K562 (cell line): ENCODE results near the gene IFI30. TPM values are rescaled to one million over a fixed set of nuclear protein-coding genes. Genes with fewer than 3 reads are reported as not detected.

Experiments
- ARHGAP35 ChIP-seq: fragments of 450-650 bp; IDR thresholded peaks from 2 replicates; pipeline ENCODE4 v1.6.1; 2018; ENCODE audit not compliant: partially characterized antibody
- CBX1 ChIP-seq: sonication (generic); IDR thresholded peaks from 2 replicates; pipeline ENCODE4 v1.6.1; 2016; ENCODE audit warnings: antibody characterized with exemption, low read depth, mild to moderate bottlenecking
- CREM ChIP-seq: IDR thresholded peaks from 2 replicates; pipeline ENCODE4 v1.6.1; 2014; ENCODE audit warnings: antibody characterized with exemption, low read depth
- CXXC5 ChIP-seq: fragments of 250-450 bp; sonication (Bioruptor Pico); IDR thresholded peaks from 2 replicates; pipeline ENCODE4 v1.8.0; 2022; ENCODE audit warnings: inconsistent platforms, mild to moderate bottlenecking, moderate library complexity
- DDX20 ChIP-seq: fragments of 450-650 bp; IDR thresholded peaks from 2 replicates; pipeline ENCODE4 v1.6.1; 2016; ENCODE audit warnings: missing genetic modification characterization, low read depth, mild to moderate bottlenecking, missing compliant biosample characterization, moderate library complexity
- GTF2E2 ChIP-seq: fragments of 200-800 bp; sonication (Bioruptor generic); IDR thresholded peaks from 2 replicates; pipeline ENCODE4 v1.6.1; 2016; ENCODE audit warnings: missing genetic modification characterization, missing compliant biosample characterization
- HCFC1 ChIP-seq: IDR thresholded peaks from 2 replicates; pipeline ENCODE4 v1.6.1; 2012; ENCODE audit warnings: low read depth, low read length, improper control_type of control experiment
- MAZ ChIP-seq, 2 experiments: fragments of 450-650 bp in 1 of 2; sonication (generic) in 1 of 2; formaldehyde crosslinking; IDR thresholded peaks in 1 of 2; conservative IDR thresholded peaks in 1 of 2; 2 replicates each; pipeline versions ENCODE4 v1.4.0 to v1.5.0; 2020; ENCODE audit warnings: mild to moderate bottlenecking in 1 of 2, missing genetic modification reagents in 1 of 2
- MBD2 ChIP-seq: sonication (generic); IDR thresholded peaks from 2 replicates; pipeline ENCODE4 v1.6.1; 2016; ENCODE audit warnings: low read depth, borderline replicate concordance
- PHTF2 ChIP-seq: fragments of 250-450 bp; sonication (Bioruptor Pico); IDR thresholded peaks from 2 replicates; pipeline ENCODE4 v1.5.0; 2021; ENCODE audit warnings: mild to moderate bottlenecking
- POLR2G ChIP-seq: fragments of 200-400 bp; formaldehyde crosslinking; IDR thresholded peaks from 2 replicates; pipeline ENCODE4 v1.6.1; 2017; ENCODE audit warnings: low read depth, mild to moderate bottlenecking, antibody characterized with exemption, low read length, moderate library complexity
- PRDM10 ChIP-seq: fragments of 450-650 bp; IDR thresholded peaks from 2 replicates; pipeline ENCODE4 v1.6.1; 2018; ENCODE audit not compliant: partially characterized antibody
- SOX6 ChIP-seq: fragments of 450-650 bp; IDR thresholded peaks from 2 replicates; pipeline ENCODE4 v1.6.1; 2014; ENCODE audit warnings: mild to moderate bottlenecking
- SREBF2 ChIP-seq: sonication (generic); formaldehyde crosslinking; IDR thresholded peaks from 2 replicates; pipeline ENCODE4 v1.4.0; 2020; ENCODE audit warnings: mild to moderate bottlenecking, missing genetic modification reagents
- ZNF224 ChIP-seq: sonication (generic); formaldehyde crosslinking; IDR thresholded peaks from 2 replicates; pipeline ENCODE4 v1.8.0; 2022; ENCODE audit warnings: mild to moderate bottlenecking, missing genetic modification reagents
- ZNF384 ChIP-seq: IDR thresholded peaks from 2 replicates; pipeline ENCODE4 v1.6.1; 2012; ENCODE audit warnings: low read depth, low read length, improper control_type of control experiment
- polyA plus RNA-seq, 8 experiments: library from polyadenylated mRNA; depleted of rRNA in 4 of 8; stranded (reverse) in 5 of 8; unstranded in 3 of 8; fragments of >200 nt; fragmentation: Nextera tagmentation in 2 of 8; fragmentation: Illumina TruSeq in 1 of 8; extraction: Ambion mirVana in 2 of 8; extraction: Trizol in 1 of 8; gene quantifications; 2 replicates each; pipeline versions ENCODE4 v1.2.1 to v1.2.3, GENCODE V29; 2011 to 2014; ENCODE audit warnings: inconsistent platforms in 1 of 8, missing spikeins in 1 of 8
- total RNA-seq, 7 experiments: library from RNA; depleted of rRNA in 6 of 7; stranded (reverse); fragments of >200 nt in 6 of 7; fragmentation: Illumina TruSeq in 2 of 7; extraction: Trizol in 2 of 7; gene quantifications; 2 replicates each; pipeline versions ENCODE4 v1.2.1 to v1.2.3, GENCODE V29; 2011 to 2021; ENCODE audit warnings: low replicate concordance in 1 of 7

Gene IFI30
- total and polyA plus RNA-seq, 9 of the 15 experiments (the other 6 are each of a cell fraction or from before 2014, with no cell fraction given) = 63.7 to 430 (median 109) TPM

GRCh38 chr19:18205200-18205892 lies 31.7 kb downstream of the IFI30 start (continued):
- TF ChIP-seq CREM (peak; percentile 62; the same call in 1 of the 2 replicates), DDX20 (tag) (no peak), ZNF224 (CRISPR knock-in tag) (no peak), SOX6 (no peak), POLR2G (peak; percentile 79), PRDM10 (no peak), SREBF2 (CRISPR knock-in tag) (no peak), HCFC1 (no peak), CBX1 (no peak), ARHGAP35 (no peak), CXXC5 (peak; percentile 58; the same call in 1 of the 2 replicates), GTF2E2 (tag) (0 out of 2 replicates have a peak, but pooled peaks have one; percentile 54), MAZ (CRISPR knock-in tag; conservative IDR thresholded peaks at IDR 0.05 in 1 of 2, IDR thresholded peaks at IDR 0.05 in 1 of 2) (peak; percentile 5 to 74; a peak in 3 of 4 replicates), PHTF2 (CRISPR knock-in tag) (no peak), MBD2 (no peak), ZNF384 (0 out of 2 replicates have a peak, but pooled peaks have one; percentile 9)
